CD4-positive, alpha-beta memory T cell (primary cell): Measurements from ENCODE around the gene RNF157. TPM values are rescaled to one million over a fixed set of nuclear protein-coding genes. Genes with fewer than 3 reads are reported as not detected.
"Not testable (repeated sequence)": the region's sequence is repeated elsewhere in the genome, so short reads cannot be mapped to it uniquely, and the experiment has no call there.

Experiments used
- CTCF ChIA-PET: fragments of 350-600 bp; sonication (Branson Sonifier 250); formaldehyde crosslinking; loops from one replicate; lab custom pipeline; 2021; ENCODE audit warnings: inconsistent platforms; ENCODE audit not compliant: partially characterized antibody; lab: Charles Lee
- POLR2A ChIA-PET: fragments of 350-600 bp; sonication (Branson Sonifier 250); formaldehyde crosslinking; loops from one replicate; lab custom pipeline; 2021; ENCODE audit not compliant: partially characterized antibody; lab: Charles Lee
- DNase-seq, 5 donors: peaks; one replicate each; pipeline versions ENCODE4 v3.0.0 to v3.0.0-alpha.2; 2020 to 2022; ENCODE audit warnings: mixed read lengths in 1 of 5
- H3K27ac ChIP-seq: one replicate; pipeline ENCODE4 v1.7.0; 2013; ENCODE audit warnings: low read depth, low read length
- H3K27me3 ChIP-seq: 2 replicates; pipeline ENCODE4 v1.7.0; 2013; ENCODE audit warnings: mild to moderate bottlenecking, low read length, moderate library complexity; ENCODE audit not compliant: insufficient read depth
- H3K36me3 ChIP-seq: 2 replicates; pipeline ENCODE4 v1.7.0; 2013; ENCODE audit warnings: mild to moderate bottlenecking, low read length, moderate library complexity; ENCODE audit not compliant: insufficient read depth
- H3K4me1 ChIP-seq: 2 replicates; pipeline ENCODE4 v1.7.0; 2013; ENCODE audit warnings: mild to moderate bottlenecking, low read length, moderate library complexity; ENCODE audit not compliant: insufficient read depth
- H3K4me3 ChIP-seq, 2 donors: one replicate each; pipeline ENCODE4 v1.7.0; 2013; ENCODE audit warnings: low read length in 2 of 2, mild to moderate bottlenecking in 1 of 2
- H3K9me3 ChIP-seq, 2 donors: one replicate each; pipeline ENCODE4 v1.7.0; 2013; ENCODE audit warnings: low read length in 2 of 2, control low read depth in 1 of 2; ENCODE audit not compliant: control insufficient read depth in 1 of 2
- H3K27ac Mint-ChIP-seq, 7 donors: one replicate each; pipeline ENCODE4 v1.8.0; 2020 to 2021; ENCODE audit warnings: mixed read lengths in 7 of 7, mild to moderate bottlenecking in 6 of 7, inconsistent platforms in 3 of 7, moderate library complexity in 3 of 7
- H3K27me3 Mint-ChIP-seq, 2 donors: one replicate each; pipeline ENCODE4 v1.8.0; 2020 to 2021; ENCODE audit warnings: mixed read lengths in 2 of 2
- H3K36me3 Mint-ChIP-seq, 2 donors: one replicate each; pipeline ENCODE4 v1.8.0; 2020 to 2021; ENCODE audit warnings: mixed read lengths in 2 of 2, inconsistent platforms in 1 of 2, mild to moderate bottlenecking in 1 of 2
- H3K4me1 Mint-ChIP-seq, 4 donors: one replicate each; pipeline ENCODE4 v1.8.0; 2020 to 2021; ENCODE audit warnings: mixed read lengths in 4 of 4, mild to moderate bottlenecking in 1 of 4
- H3K4me3 Mint-ChIP-seq, 8 donors: one replicate each; pipeline ENCODE4 v1.8.0; 2020 to 2021; ENCODE audit warnings: mixed read lengths in 8 of 8, mild to moderate bottlenecking in 7 of 8, moderate library complexity in 6 of 8, inconsistent platforms in 3 of 8
- H3K9me3 Mint-ChIP-seq, 8 donors: one replicate each; pipeline ENCODE4 v1.8.0; 2020 to 2021; ENCODE audit warnings: mixed read lengths in 8 of 8, mild to moderate bottlenecking in 5 of 8, inconsistent platforms in 3 of 8, moderate library complexity in 1 of 8
- intact Hi-C: fragments of 100-400 bp; cut with micrococcal nuclease; formaldehyde crosslinking; loops from one replicate; pipeline ENCODE4 v1.15.1; 2023
- polyA plus RNA-seq, 2 donors: library from polyadenylated mRNA; unstranded; fragments of 300-500 nt; fragmentation: Illumina TruSeq; gene quantifications; one replicate each; pipeline ENCODE4 v1.2.3, GENCODE V29; 2021
- total RNA-seq, 2 experiments: library from RNA; stranded (reverse); gene quantifications; one replicate each; pipeline ENCODE4 v1.2.3, GENCODE V29; 2021

Gene RNF157
- total and polyA plus RNA-seq, 4 experiments from 2014 or later = 4.0 to 22.5 (median 20.0) TPM

- intact Hi-C loops = no loop called here
- Mint-ChIP-seq H3K27me3 (no peaks in the 10 kb centered on the region), H3K4me3 (peak overlapping the region in 2 of 8 donors; percentile 58 to 68), H3K27ac (peak overlapping the region; percentile 20 to 93 (median 81)), H3K4me1 (peaks cover 31 to 81% (median 56%) of the 10 kb centered on the region in 4 donors), H3K36me3 (no peaks in the 10 kb centered on the region), H3K9me3 (no peaks in the 10 kb centered on the region)
- no peak overlapping the region for H3K4me3 ChIP-seq
- ChIA-PET POLR2A (interaction anchor here (1.1 to 19.8 kb wide), 6 partner anchors 8 to 107 kb away, joined by 3 to 620 read pairs (median 24); partner anchors contain the start of genes FOXJ1 and UBALD2), CTCF (interaction anchor here (0.9 to 2.5 kb wide), 8 partner anchors 9 to 69 kb away, joined by 3 to 14 read pairs (median 6); no protein-coding TSS in a partner anchor)
- no peaks in the 10 kb centered on the region for H3K36me3 ChIP-seq
- DNase-seq = no peak
- H3K27ac ChIP-seq = no peak overlapping the region
- no peaks in the 10 kb centered on the region for H3K27me3 ChIP-seq
- peaks cover 75% of the 10 kb centered on the region for H3K4me1 ChIP-seq
- H3K9me3 ChIP-seq = no peaks in the 10 kb centered on the region
Measured at GRCh38 chr17:76248013-76248782, 7.9 kb upstream of the RNF157 start.

- POLR2A ChIA-PET = interaction anchor here (0.7 to 19.8 kb wide), 9 partner anchors 9 to 126 kb away, joined by 3 to 620 read pairs (median 9); partner anchors contain the start of genes FOXJ1 and UBALD2
- peaks cover 68% of the 10 kb centered on the region for H3K4me1 ChIP-seq
- no peak overlapping the region for H3K4me3 ChIP-seq
- H3K36me3 Mint-ChIP-seq = no peaks in the 10 kb centered on the region
- no peaks in the 10 kb centered on the region for H3K27me3 Mint-ChIP-seq
- no peak for DNase-seq
- H3K27me3 ChIP-seq = no peaks in the 10 kb centered on the region
- intact Hi-C loops = no loop called here
- peak overlapping the region in 3 of 7 donors; percentile 56 to 93 (median 59) for H3K27ac Mint-ChIP-seq
- H3K36me3 ChIP-seq = no peaks in the 10 kb centered on the region
- no peak overlapping the region for H3K4me3 Mint-ChIP-seq
- no peaks in the 10 kb centered on the region for H3K9me3 Mint-ChIP-seq
- CTCF ChIA-PET = interaction anchor here (0.8 to 2.5 kb wide), 11 partner anchors 10 to 121 kb away, joined by 3 to 14 read pairs (median 5); no protein-coding TSS in a partner anchor
- H3K4me1 Mint-ChIP-seq = peaks cover 27 to 81% (median 54%) of the 10 kb centered on the region in 4 donors
- H3K27ac ChIP-seq = no peak overlapping the region
- H3K9me3 ChIP-seq = no peaks in the 10 kb centered on the region
Measured at GRCh38 chr17:76247304-76247703, 7.0 kb upstream of the RNF157 start.

- POLR2A ChIA-PET = interaction anchor here (0.6 to 19.8 kb wide), 13 partner anchors 10 to 125 kb away, joined by 3 to 620 read pairs (median 6); partner anchors contain the start of gene UBALD2
- no peaks in the 10 kb centered on the region for H3K9me3 ChIP-seq
- H3K4me1 Mint-ChIP-seq = peaks cover 18 to 81% (median 50%) of the 10 kb centered on the region in 4 donors
- no peaks in the 10 kb centered on the region for H3K36me3 ChIP-seq
- peak overlapping the region; percentile 71 to 94 (median 91) for H3K27ac Mint-ChIP-seq
- peak overlapping the region in 1 of 2 donors; percentile 11 for H3K4me3 ChIP-seq
- no peaks in the 10 kb centered on the region for H3K27me3 ChIP-seq
- H3K9me3 Mint-ChIP-seq = peaks cover 0 to 2% (median 0%) of the 10 kb centered on the region in 8 donors
- H3K36me3 Mint-ChIP-seq = no peaks in the 10 kb centered on the region
- peak; percentile 47 to 61 (median 58) for DNase-seq
- intact Hi-C loops = loop anchor here (1.0 kb wide), 1 partner anchor 18 kb away; no protein-coding TSS in a partner anchor
- peak overlapping the region; percentile 25 for H3K27ac ChIP-seq
- CTCF ChIA-PET = interaction anchor here (0.6 to 2.5 kb wide), 21 partner anchors 9 to 126 kb away, joined by 3 to 14 read pairs (median 4); partner anchors contain the start of gene UBALD2
- peak overlapping the region in 7 of 8 donors; percentile 59 to 85 (median 83) for H3K4me3 Mint-ChIP-seq
- H3K27me3 Mint-ChIP-seq = no peaks in the 10 kb centered on the region
- peaks cover 67% of the 10 kb centered on the region for H3K4me1 ChIP-seq
Measured at GRCh38 chr17:76246080-76247066, 6.1 kb upstream of the RNF157 start.

GRCh38 chr17:76244721-76245120, 4.4 kb upstream of the RNF157 start:
- H3K36me3 Mint-ChIP-seq, H3K27ac ChIP-seq, H3K27me3 ChIP-seq, H3K36me3 ChIP-seq, H3K4me3 ChIP-seq, DNase-seq, intact Hi-C loops, H3K27me3 Mint-ChIP-seq, H3K9me3 Mint-ChIP-seq, H3K9me3 ChIP-seq: not testable (repeated sequence)
- H3K4me1 ChIP-seq = peaks cover 68% of the 10 kb centered on the region
- Mint-ChIP-seq H3K27ac (peak overlapping the region in 3 of 7 donors; percentile 43 to 92 (median 72)), H3K4me1 (peaks cover 24 to 74% (median 52%) of the 10 kb centered on the region in 4 donors), H3K4me3 (peak overlapping the region in 1 of 8 donors; percentile 50)
- CTCF ChIA-PET = interaction anchor here (0.7 to 2.5 kb wide), 4 partner anchors 10 to 93 kb away, joined by 3 to 7 read pairs (median 4); no protein-coding TSS in a partner anchor
- POLR2A ChIA-PET = interaction anchor here (1.0 to 19.8 kb wide), 4 partner anchors 11 to 99 kb away, joined by 3 to 620 read pairs (median 31); partner anchors contain the start of gene UBALD2

- ChIA-PET CTCF (interaction anchor here (0.7 to 2.5 kb wide), 6 partner anchors 10 to 123 kb away, joined by 3 to 7 read pairs (median 4); no protein-coding TSS in a partner anchor), POLR2A (interaction anchor here (0.6 to 19.8 kb wide), 7 partner anchors 8 to 64 kb away, joined by 3 to 620 read pairs (median 6); partner anchors contain the start of gene UBALD2)
- Histone ChIP-seq H3K4me1 (peaks cover 68% of the 10 kb centered on the region), H3K27me3 (no peaks in the 10 kb centered on the region), H3K36me3 (no peaks in the 10 kb centered on the region), H3K27ac (no peak overlapping the region), H3K9me3 (no peaks in the 10 kb centered on the region), H3K4me3 (no peak overlapping the region)
- peak overlapping the region; percentile 15 to 92 (median 66) for H3K27ac Mint-ChIP-seq
- peaks cover 0 to 2% (median 0%) of the 10 kb centered on the region in 8 donors for H3K9me3 Mint-ChIP-seq
- H3K36me3 Mint-ChIP-seq = peaks cover 0 to 3% of the 10 kb centered on the region in 2 donors
- no peaks in the 10 kb centered on the region for H3K27me3 Mint-ChIP-seq
- intact Hi-C loops = no loop called here
- no peak for DNase-seq
- H3K4me3 Mint-ChIP-seq = peak overlapping the region in 5 of 8 donors; percentile 10 to 56 (median 50)
- H3K4me1 Mint-ChIP-seq = peaks cover 26 to 77% (median 56%) of the 10 kb centered on the region in 4 donors
Measured at GRCh38 chr17:76243826-76244679, 3.8 kb upstream of the RNF157 start.
